ENCODE results near the gene AK2. TPM values are rescaled to one million over a fixed set of nuclear protein-coding genes. Genes with fewer than 3 reads are reported as not detected.

Gene AK2
- total and polyA plus RNA-seq, 7 donors, result 79.6 to 202 (median 139) TPM

DNA sequence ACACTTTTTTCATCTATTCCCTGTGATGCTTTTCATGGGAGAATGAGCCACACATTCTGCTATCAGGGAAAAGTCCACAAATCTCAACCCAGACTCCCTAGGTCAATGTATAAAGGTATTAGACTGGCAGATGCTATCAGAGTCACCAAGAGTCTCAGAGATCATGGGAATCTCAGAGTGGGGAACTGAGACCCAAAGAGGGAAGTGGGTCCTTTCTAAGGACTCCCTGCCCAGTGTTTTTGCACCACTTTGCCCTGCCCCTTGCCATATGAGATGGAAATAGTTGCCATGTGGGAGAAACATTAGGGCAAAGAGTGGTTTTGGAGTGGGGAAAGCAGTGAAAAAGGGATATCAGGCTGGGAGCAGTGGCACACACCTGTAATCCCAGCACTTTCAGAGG, 25.2 kb upstream of the AK2 start:
- Histone ChIP-seq H3K4me3 (no peak overlapping the region), H3K9me3 (peaks cover 16 to 34% (median 20%) of the 10 kb centered on the region in 4 donors), H3K27me3 (no peaks in the 10 kb centered on the region), H3K36me3 (no peaks in the 10 kb centered on the region), H3K4me1 (no peaks in the 10 kb centered on the region), H3K27ac (no peak overlapping the region)
- intact Hi-C loops (cut with DNase I), result no loop called here
- no peak for DNase-seq
- TF ChIP-seq EP300 (IDR thresholded peaks at IDR 0.05), result no peak
- no peak for TF ChIP-seq POLR2AphosphoS5 (IDR thresholded peaks at IDR 0.05)
- TF ChIP-seq, protein P1, sequence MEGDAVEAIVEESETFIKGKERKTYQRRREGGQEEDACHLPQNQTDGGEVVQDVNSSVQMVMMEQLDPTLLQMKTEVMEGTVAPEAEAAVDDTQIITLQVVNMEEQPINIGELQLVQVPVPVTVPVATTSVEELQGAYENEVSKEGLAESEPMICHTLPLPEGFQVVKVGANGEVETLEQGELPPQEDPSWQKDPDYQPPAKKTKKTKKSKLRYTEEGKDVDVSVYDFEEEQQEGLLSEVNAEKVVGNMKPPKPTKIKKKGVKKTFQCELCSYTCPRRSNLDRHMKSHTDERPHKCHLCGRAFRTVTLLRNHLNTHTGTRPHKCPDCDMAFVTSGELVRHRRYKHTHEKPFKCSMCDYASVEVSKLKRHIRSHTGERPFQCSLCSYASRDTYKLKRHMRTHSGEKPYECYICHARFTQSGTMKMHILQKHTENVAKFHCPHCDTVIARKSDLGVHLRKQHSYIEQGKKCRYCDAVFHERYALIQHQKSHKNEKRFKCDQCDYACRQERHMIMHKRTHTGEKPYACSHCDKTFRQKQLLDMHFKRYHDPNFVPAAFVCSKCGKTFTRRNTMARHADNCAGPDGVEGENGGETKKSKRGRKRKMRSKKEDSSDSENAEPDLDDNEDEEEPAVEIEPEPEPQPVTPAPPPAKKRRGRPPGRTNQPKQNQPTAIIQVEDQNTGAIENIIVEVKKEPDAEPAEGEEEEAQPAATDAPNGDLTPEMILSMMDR (IDR thresholded peaks at IDR 0.05), result no peak
- no peak for TF ChIP-seq POLR2A (IDR thresholded peaks at IDR 0.05)

DNA sequence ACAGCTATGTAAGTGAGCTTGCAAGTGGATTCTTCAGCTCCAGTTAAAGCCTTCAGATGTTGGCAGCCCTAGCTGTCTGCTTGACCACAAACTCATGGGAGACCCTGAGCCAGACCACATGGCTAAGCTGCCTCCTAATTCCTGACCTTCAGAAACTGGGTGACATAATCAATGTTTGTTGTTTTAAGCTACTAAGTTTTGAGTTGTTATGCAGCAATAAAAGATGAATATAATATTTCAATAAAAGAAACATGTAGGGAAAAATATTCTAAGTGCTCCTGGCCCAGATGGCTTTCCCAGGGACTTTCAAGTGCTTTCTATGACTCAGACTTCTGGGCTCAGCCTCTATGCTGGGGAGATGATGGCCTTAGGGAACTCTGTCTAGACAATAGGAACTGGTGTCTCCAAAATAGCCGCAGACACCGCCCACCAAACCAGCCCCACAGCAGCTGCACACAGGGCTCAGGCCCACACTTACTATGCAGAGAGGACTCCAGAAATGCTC, 23.9 kb upstream of the AK2 start:
- TF ChIP-seq EP300 (IDR thresholded peaks at IDR 0.05) (no peak), POLR2AphosphoS5 (IDR thresholded peaks at IDR 0.05) (no peak), POLR2A (IDR thresholded peaks at IDR 0.05) (no peak)
- TF ChIP-seq, protein P1 (IDR thresholded peaks at IDR 0.05), result no peak
- DNase-seq, result peak; percentile 79
- H3K27ac ChIP-seq, result peak overlapping the region in 1 of 4 donors; percentile 41
- WGBS, 2 donors, result 76 to 84% methylated on average over 2 of the region's 2 CpGs
- no peaks in the 10 kb centered on the region for H3K27me3 ChIP-seq
- intact Hi-C loops (cut with DNase I), result no loop called here
- H3K9me3 ChIP-seq, result peaks cover 16 to 27% (median 18%) of the 10 kb centered on the region in 4 donors
- no peaks in the 10 kb centered on the region for H3K36me3 ChIP-seq
- H3K4me3 ChIP-seq, result no peak overlapping the region
- peaks cover 0 to 4% (median 2%) of the 10 kb centered on the region in 4 donors for H3K4me1 ChIP-seq

DNA sequence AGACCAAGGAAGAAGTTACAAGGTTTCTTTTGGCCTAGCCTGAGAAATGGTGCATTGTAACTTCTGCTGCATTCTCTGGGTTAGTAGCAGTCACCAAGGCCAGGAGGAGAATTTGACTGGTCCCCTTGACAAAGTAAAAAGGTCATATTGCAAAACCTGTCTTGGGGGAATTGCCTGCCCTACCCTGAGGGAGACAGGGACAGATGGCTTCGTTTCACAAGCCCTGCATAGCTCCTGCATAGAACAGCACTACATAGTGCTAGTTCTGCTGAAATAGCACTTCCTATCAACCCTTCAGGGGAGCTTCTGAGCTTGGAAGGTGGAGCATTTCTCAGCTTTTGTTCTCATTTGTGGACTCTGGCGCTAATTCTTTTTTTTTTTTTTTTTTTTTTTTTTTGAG, 20.4 kb upstream of the AK2 start:
- intact Hi-C loops (cut with DNase I), result no loop called here
- H3K9me3 ChIP-seq, result peaks cover 0 to 5% (median 0%) of the 10 kb centered on the region in 4 donors
- H3K4me3 ChIP-seq, result no peak overlapping the region
- H3K27ac ChIP-seq, result no peak overlapping the region
- H3K27me3 ChIP-seq, result no peaks in the 10 kb centered on the region
- 82 to 87% methylated on average over 2 of the region's 2 CpGs for WGBS, 2 donors
- no peaks in the 10 kb centered on the region for H3K36me3 ChIP-seq
- DNase-seq, result no peak
- TF ChIP-seq, protein P1 (IDR thresholded peaks at IDR 0.05), result no peak
- TF ChIP-seq POLR2AphosphoS5 (IDR thresholded peaks at IDR 0.05) (no peak), EP300 (IDR thresholded peaks at IDR 0.05) (no peak), POLR2A (IDR thresholded peaks at IDR 0.05) (no peak)
- H3K4me1 ChIP-seq, result peaks cover 0 to 12% (median 10%) of the 10 kb centered on the region in 4 donors

DNA sequence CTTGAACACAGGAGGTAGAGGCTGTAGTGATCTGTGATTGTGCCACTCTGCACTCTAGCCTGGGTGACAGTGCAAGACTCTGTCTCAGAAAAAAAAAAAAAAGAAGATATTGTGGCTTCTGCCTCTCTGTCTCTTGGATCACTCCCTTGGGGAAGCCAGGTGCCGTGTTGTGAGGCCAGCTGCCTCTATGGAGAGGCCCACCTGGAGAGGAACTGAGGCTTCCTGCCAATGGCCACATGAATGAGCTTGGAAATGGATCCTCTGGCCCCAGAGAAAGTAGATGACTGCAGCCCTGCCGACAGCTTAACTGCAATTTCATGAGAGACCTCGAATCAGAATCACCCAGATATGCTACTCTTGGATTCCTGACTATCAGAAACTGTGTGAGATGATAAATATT, 19.7 kb upstream of the AK2 start:
- no peaks in the 10 kb centered on the region for H3K27me3 ChIP-seq
- intact Hi-C loops (cut with DNase I), result no loop called here
- H3K36me3 ChIP-seq, result no peaks in the 10 kb centered on the region
- WGBS, 2 donors, result 71 to 92% methylated on average over 3 of the region's 3 CpGs
- H3K27ac ChIP-seq, result no peak overlapping the region
- peaks cover 0 to under 1% (median 0%) of the 10 kb centered on the region in 4 donors for H3K9me3 ChIP-seq
- TF ChIP-seq EP300 (IDR thresholded peaks at IDR 0.05) (no peak), POLR2A (IDR thresholded peaks at IDR 0.05) (no peak), POLR2AphosphoS5 (IDR thresholded peaks at IDR 0.05) (no peak)
- TF ChIP-seq, protein P1 (IDR thresholded peaks at IDR 0.05), result no peak
- H3K4me3 ChIP-seq, result no peak overlapping the region
- no peak for DNase-seq
- H3K4me1 ChIP-seq, result peaks cover 0 to 12% (median 10%) of the 10 kb centered on the region in 4 donors

Data from sigmoid colon (tissue), 7 donors.